HG03520 (cell line): ENCODE measurements around the gene GLI3.

Experiments used
- ATAC-seq: cut with Tn5 transposase; IDR thresholded peaks from one replicate; pipeline ENCODE4 v1.9.1; 2021; ENCODE audit warnings: mild to moderate bottlenecking, moderate library complexity; ENCODE audit not compliant: unreplicated experiment

The GLI3 gene

GRCh38 chr7:41940760-41941343 lies 296.2 kb downstream of the GLI3 start:
- peak; percentile 76 for ATAC-seq

GRCh38 chr7:41938371-41938770 lies 298.6 kb downstream of the GLI3 start:
- no peak for ATAC-seq

- no peak for ATAC-seq
Measured at GRCh38 chr7:41933427-41933826, 303.6 kb downstream of the GLI3 start.

GRCh38 chr7:41931263-41931646 lies 305.8 kb downstream of the GLI3 start:
- peak; percentile 30 for ATAC-seq

- peak; percentile 56 for ATAC-seq
Measured at GRCh38 chr7:41930538-41931262, 306.3 kb downstream of the GLI3 start.

- ATAC-seq, result no peak
Measured at GRCh38 chr7:41928781-41929180, 308.2 kb downstream of the GLI3 start.

- no peak for ATAC-seq
Measured at GRCh38 chr7:41928166-41928565, 308.8 kb downstream of the GLI3 start.

GRCh38 chr7:41927380-41927779 lies 309.6 kb downstream of the GLI3 start:
- ATAC-seq, result no peak

GRCh38 chr7:41925946-41926345 lies 311.1 kb downstream of the GLI3 start:
- no peak for ATAC-seq

GRCh38 chr7:41924796-41925195 lies 312.2 kb downstream of the GLI3 start:
- ATAC-seq, result no peak

GRCh38 chr7:41922373-41922772 lies 314.6 kb downstream of the GLI3 start:
- no peak for ATAC-seq

GRCh38 chr7:41921453-41921981 lies 315.5 kb downstream of the GLI3 start:
- ATAC-seq, result no peak

- ATAC-seq, result no peak
Measured at GRCh38 chr7:41918597-41918996, 318.4 kb downstream of the GLI3 start.

- ATAC-seq, result no peak
Measured at GRCh38 chr7:41916450-41916927, 320.5 kb downstream of the GLI3 start.

GRCh38 chr7:41915871-41916270 lies 321.1 kb downstream of the GLI3 start:
- ATAC-seq, result no peak

- ATAC-seq, result no peak
Measured at GRCh38 chr7:41912851-41913567, 324.0 kb downstream of the GLI3 start.

GRCh38 chr7:41912426-41912825 lies 324.6 kb downstream of the GLI3 start:
- no peak for ATAC-seq

- ATAC-seq, result no peak
Measured at GRCh38 chr7:41911792-41912191, 325.2 kb downstream of the GLI3 start.
